ENCODE measurements around the gene ELL2. TPM values are rescaled to one million over a fixed set of nuclear protein-coding genes. Genes with fewer than 3 reads are reported as not detected.

The ELL2 gene
- total and polyA plus RNA-seq, 2 donors from 2014 or later = 10.1 to 37.2 TPM

DNA sequence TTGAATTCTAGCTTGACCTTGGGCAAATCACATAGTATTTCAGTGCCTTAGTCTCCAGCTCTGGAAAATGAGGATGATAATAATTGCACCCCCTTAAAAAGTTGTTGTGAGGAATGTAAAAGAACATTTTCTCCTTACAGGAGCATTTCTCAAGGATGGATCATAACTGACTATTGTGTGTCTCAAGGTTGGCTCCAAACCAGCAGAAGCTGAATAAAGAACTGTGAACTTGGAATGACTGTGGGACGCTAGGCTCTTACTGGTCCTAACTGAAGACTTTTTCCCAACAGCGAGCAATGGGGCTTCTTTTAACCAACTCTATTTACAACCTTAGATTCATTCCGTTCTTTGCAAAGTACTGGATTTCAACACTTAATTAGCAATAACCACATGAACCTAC lies 113.0 kb downstream of the ELL2 start:
- Histone ChIP-seq H3K9ac (ENCODE audit: low read length in 3 of 3) (no peak overlapping the region), H3K4me1 (ENCODE audit: control insufficient read depth in 2 of 3, insufficient read depth in 2 of 3, low read depth in 1 of 3, low read length in 3 of 3) (peaks cover 0 to 4% (median 0%) of the 10 kb centered on the region in 3 donors), H3K36me3 (ENCODE audit: control insufficient read depth in 2 of 3, insufficient read depth in 3 of 3, low read length in 3 of 3) (no peaks in the 10 kb centered on the region), H3K27me3 (ENCODE audit: control insufficient read depth, insufficient read depth, low read length) (no peaks in the 10 kb centered on the region), H3K27ac (ENCODE audit: low read depth in 2 of 2, low read length in 2 of 2) (no peak overlapping the region), H3K9me3 (ENCODE audit: control insufficient read depth in 2 of 3, insufficient read depth in 1 of 3, low read length in 3 of 3) (no peaks in the 10 kb centered on the region), H3K4me3 (ENCODE audit: low read length in 3 of 3) (no peak overlapping the region)
- FAIRE-seq (no peak), DNase-seq (no peak)
- intact Hi-C loops (cut with DNase I) = loop anchor here (5.0 kb wide), 2 partner anchors 61 to 206 kb away; no protein-coding TSS in a partner anchor
- TF ChIP-seq, protein P1, sequence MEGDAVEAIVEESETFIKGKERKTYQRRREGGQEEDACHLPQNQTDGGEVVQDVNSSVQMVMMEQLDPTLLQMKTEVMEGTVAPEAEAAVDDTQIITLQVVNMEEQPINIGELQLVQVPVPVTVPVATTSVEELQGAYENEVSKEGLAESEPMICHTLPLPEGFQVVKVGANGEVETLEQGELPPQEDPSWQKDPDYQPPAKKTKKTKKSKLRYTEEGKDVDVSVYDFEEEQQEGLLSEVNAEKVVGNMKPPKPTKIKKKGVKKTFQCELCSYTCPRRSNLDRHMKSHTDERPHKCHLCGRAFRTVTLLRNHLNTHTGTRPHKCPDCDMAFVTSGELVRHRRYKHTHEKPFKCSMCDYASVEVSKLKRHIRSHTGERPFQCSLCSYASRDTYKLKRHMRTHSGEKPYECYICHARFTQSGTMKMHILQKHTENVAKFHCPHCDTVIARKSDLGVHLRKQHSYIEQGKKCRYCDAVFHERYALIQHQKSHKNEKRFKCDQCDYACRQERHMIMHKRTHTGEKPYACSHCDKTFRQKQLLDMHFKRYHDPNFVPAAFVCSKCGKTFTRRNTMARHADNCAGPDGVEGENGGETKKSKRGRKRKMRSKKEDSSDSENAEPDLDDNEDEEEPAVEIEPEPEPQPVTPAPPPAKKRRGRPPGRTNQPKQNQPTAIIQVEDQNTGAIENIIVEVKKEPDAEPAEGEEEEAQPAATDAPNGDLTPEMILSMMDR (IDR thresholded peaks at IDR 0.05; ENCODE audit: borderline replicate concordance, extremely low read depth, insufficient read depth) = no peak

DNA sequence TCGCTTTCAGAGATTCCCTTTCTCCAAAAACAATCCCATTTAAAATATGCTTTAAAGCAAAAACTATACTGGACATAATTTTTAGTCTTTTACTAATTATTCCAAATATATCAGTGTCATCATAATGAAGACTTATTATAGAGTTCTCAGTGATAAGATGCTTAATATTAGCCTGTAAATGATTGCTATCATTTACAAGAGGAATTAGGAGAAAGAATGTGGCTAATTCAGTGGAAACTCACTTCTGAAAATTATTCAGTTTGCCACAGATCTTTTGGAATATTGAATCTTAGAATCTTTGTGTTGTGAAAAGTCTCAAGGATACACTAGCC lies 114.4 kb downstream of the ELL2 start:
- Histone ChIP-seq H3K27me3 (ENCODE audit: control insufficient read depth, insufficient read depth, low read length) (no peaks in the 10 kb centered on the region), H3K9ac (ENCODE audit: low read length in 3 of 3) (no peak overlapping the region), H3K4me3 (ENCODE audit: low read length in 3 of 3) (no peak overlapping the region), H3K9me3 (ENCODE audit: control insufficient read depth in 2 of 3, insufficient read depth in 1 of 3, low read length in 3 of 3) (no peaks in the 10 kb centered on the region), H3K36me3 (ENCODE audit: control insufficient read depth in 2 of 3, insufficient read depth in 3 of 3, low read length in 3 of 3) (no peaks in the 10 kb centered on the region), H3K4me1 (ENCODE audit: control insufficient read depth in 2 of 3, insufficient read depth in 2 of 3, low read depth in 1 of 3, low read length in 3 of 3) (peaks cover 0 to 9% (median 7%) of the 10 kb centered on the region in 3 donors), H3K27ac (ENCODE audit: low read depth in 2 of 2, low read length in 2 of 2) (no peak overlapping the region)
- DNase-seq = no peak
- intact Hi-C loops (cut with DNase I) = loop anchor here (5.0 kb wide), 2 partner anchors 60 to 205 kb away; no protein-coding TSS in a partner anchor
- no peak for FAIRE-seq
- TF ChIP-seq, protein P1 (IDR thresholded peaks at IDR 0.05; ENCODE audit: borderline replicate concordance, extremely low read depth, insufficient read depth) = no peak

- Histone ChIP-seq H3K27ac (ENCODE audit: low read depth in 2 of 2, low read length in 2 of 2) (no peak overlapping the region), H3K36me3 (ENCODE audit: control insufficient read depth in 2 of 3, insufficient read depth in 3 of 3, low read length in 3 of 3) (no peaks in the 10 kb centered on the region), H3K27me3 (ENCODE audit: control insufficient read depth, insufficient read depth, low read length) (no peaks in the 10 kb centered on the region), H3K9ac (ENCODE audit: low read length in 3 of 3) (no peak overlapping the region), H3K4me3 (ENCODE audit: low read length in 3 of 3) (no peak overlapping the region), H3K9me3 (ENCODE audit: control insufficient read depth in 2 of 3, insufficient read depth in 1 of 3, low read length in 3 of 3) (no peaks in the 10 kb centered on the region), H3K4me1 (ENCODE audit: control insufficient read depth in 2 of 3, insufficient read depth in 2 of 3, low read depth in 1 of 3, low read length in 3 of 3) (peaks cover 0 to 9% (median 7%) of the 10 kb centered on the region in 3 donors)
- intact Hi-C loops (cut with DNase I) = loop anchor here (5.0 kb wide), 2 partner anchors 59 to 204 kb away; no protein-coding TSS in a partner anchor
- TF ChIP-seq, protein P1 (IDR thresholded peaks at IDR 0.05; ENCODE audit: borderline replicate concordance, extremely low read depth, insufficient read depth) = peak; percentile 97
- FAIRE-seq (peak; percentile 66), DNase-seq (peak in 4 of 5 donors; percentile 66 to 87 (median 74))
These were observed 114.9 kb downstream of the ELL2 start for GRCh38 chr5:95846554-95847260.
